ENCODE data around the gene ZBTB8A. TPM values are rescaled to one million over a fixed set of nuclear protein-coding genes. Genes with fewer than 3 reads are reported as not detected.

Gene ZBTB8A
- total RNA-seq, 1 donor from 2014 or later: 10.1 TPM

DNA sequence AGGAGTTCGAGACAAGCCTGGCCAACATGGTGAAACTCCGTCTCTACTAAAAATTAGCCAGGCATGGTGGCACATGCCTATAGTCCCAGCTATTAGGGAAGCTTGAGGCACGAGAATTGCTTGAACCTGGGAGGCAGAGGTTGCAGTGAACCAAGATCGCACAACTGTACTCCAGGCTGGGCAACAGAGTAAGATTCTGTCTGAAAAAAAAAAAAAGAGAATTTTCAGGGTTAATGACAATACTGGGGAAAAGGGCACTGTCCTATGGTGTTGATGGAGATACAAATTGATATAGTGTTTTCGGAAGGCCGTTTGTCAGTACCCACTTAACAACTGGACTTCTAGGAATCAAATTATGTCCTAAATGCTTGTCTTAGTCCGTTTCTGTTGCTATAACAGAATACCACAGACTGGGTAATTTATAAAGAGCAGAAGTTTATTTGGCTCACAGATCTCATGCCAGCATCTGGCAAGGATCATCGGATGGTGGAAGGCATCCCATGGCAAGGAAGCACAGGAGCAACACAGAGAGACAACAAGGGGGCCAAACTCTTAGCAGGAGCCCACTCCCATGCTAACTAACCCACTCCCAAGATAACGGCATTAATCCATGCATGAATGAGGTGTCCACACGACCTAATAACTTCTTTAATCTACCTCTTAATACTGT, 41.3 kb downstream of the ZBTB8A start:
- no peak overlapping the region for H3K27ac ChIP-seq
- no peaks in the 10 kb centered on the region for H3K36me3 ChIP-seq
- TF ChIP-seq POLR2A (IDR thresholded peaks at IDR 0.05): no peak
- TF ChIP-seq POLR2AphosphoS5 (IDR thresholded peaks at IDR 0.05; ENCODE audit: insufficient read depth in 1 of 2, low read depth in 1 of 2): no peak
- TF ChIP-seq, protein P1, sequence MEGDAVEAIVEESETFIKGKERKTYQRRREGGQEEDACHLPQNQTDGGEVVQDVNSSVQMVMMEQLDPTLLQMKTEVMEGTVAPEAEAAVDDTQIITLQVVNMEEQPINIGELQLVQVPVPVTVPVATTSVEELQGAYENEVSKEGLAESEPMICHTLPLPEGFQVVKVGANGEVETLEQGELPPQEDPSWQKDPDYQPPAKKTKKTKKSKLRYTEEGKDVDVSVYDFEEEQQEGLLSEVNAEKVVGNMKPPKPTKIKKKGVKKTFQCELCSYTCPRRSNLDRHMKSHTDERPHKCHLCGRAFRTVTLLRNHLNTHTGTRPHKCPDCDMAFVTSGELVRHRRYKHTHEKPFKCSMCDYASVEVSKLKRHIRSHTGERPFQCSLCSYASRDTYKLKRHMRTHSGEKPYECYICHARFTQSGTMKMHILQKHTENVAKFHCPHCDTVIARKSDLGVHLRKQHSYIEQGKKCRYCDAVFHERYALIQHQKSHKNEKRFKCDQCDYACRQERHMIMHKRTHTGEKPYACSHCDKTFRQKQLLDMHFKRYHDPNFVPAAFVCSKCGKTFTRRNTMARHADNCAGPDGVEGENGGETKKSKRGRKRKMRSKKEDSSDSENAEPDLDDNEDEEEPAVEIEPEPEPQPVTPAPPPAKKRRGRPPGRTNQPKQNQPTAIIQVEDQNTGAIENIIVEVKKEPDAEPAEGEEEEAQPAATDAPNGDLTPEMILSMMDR (IDR thresholded peaks at IDR 0.05): no peak
- no peaks in the 10 kb centered on the region for H3K4me1 ChIP-seq
- intact Hi-C loops (cut with DNase I): no loop called here
- H3K27me3 ChIP-seq: no peaks in the 10 kb centered on the region
- H3K9me3 ChIP-seq: no peaks in the 10 kb centered on the region
- no peak overlapping the region for H3K4me3 ChIP-seq
- DNase-seq (ENCODE audit: extremely low spot score in 2 of 2): no peak

- Histone ChIP-seq H3K9me3 (no peaks in the 10 kb centered on the region), H3K36me3 (peaks cover 0 to 17% of the 10 kb centered on the region in 2 donors), H3K4me1 (no peaks in the 10 kb centered on the region), H3K27ac (no peak overlapping the region), H3K27me3 (no peaks in the 10 kb centered on the region), H3K4me3 (no peak overlapping the region)
- DNase-seq (ENCODE audit: extremely low spot score in 2 of 2): no peak
- TF ChIP-seq, protein P1 (IDR thresholded peaks at IDR 0.05): no peak
- TF ChIP-seq POLR2A (IDR thresholded peaks at IDR 0.05) (no peak), POLR2AphosphoS5 (IDR thresholded peaks at IDR 0.05; ENCODE audit: insufficient read depth in 1 of 2, low read depth in 1 of 2) (no peak)
- intact Hi-C loops (cut with DNase I): no loop called here
Observed at GRCh38 chr1:32592943-32593342, 53.7 kb downstream of the ZBTB8A start.

GRCh38 chr1:32600034-32600433, 60.8 kb downstream of the ZBTB8A start:
- TF ChIP-seq POLR2A (IDR thresholded peaks at IDR 0.05): no peak
- no peak for TF ChIP-seq POLR2AphosphoS5 (IDR thresholded peaks at IDR 0.05; ENCODE audit: insufficient read depth in 1 of 2, low read depth in 1 of 2)
- TF ChIP-seq, protein P1 (IDR thresholded peaks at IDR 0.05): no peak
- peaks cover 0 to 14% of the 10 kb centered on the region in 2 donors for H3K36me3 ChIP-seq
- no peak overlapping the region for H3K4me3 ChIP-seq
- H3K9me3 ChIP-seq: no peaks in the 10 kb centered on the region
- no peak overlapping the region for H3K27ac ChIP-seq
- no peaks in the 10 kb centered on the region for H3K4me1 ChIP-seq
- DNase-seq (ENCODE audit: extremely low spot score in 2 of 2): no peak
- intact Hi-C loops (cut with DNase I): no loop called here
- no peaks in the 10 kb centered on the region for H3K27me3 ChIP-seq

DNA sequence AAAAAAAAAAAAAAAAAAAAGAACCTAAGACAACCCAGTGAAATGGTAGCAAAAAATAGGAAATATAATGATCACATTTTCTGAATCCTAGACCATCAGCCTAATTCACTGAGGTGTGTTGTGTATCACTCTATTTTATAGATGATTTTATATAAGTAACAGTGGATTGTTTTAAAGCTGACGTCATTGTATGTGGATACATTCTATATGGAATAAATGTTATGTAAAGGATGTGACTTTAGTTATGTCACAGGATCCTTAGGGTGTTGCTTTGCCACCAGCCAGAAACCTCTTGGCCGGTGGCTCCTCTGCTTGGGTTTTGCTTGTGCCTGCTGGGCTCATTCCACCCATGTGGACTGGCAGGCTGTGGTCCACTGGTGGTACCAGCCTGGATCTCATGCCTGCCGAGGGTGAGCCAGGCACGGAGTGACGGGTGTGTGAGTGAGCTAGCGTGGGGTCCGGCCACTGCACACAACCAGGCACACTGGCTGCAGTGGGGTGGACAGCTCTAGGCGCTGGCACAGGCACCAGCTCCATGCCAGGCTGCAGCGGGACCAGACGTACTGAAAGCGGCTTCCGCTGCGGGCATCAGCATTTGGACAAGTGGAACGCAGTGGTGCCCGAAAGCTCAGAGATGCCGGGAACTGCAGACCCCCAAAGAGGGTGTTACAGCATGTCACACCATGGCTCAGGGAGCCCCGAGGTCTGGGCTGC, 66.6 kb downstream of the ZBTB8A start:
- H3K27ac ChIP-seq: no peak overlapping the region
- intact Hi-C loops (cut with DNase I): no loop called here
- TF ChIP-seq POLR2AphosphoS5 (IDR thresholded peaks at IDR 0.05; ENCODE audit: insufficient read depth in 1 of 2, low read depth in 1 of 2): no peak
- TF ChIP-seq, protein P1 (IDR thresholded peaks at IDR 0.05): no peak
- no peak for TF ChIP-seq POLR2A (IDR thresholded peaks at IDR 0.05)
- H3K4me1 ChIP-seq: no peaks in the 10 kb centered on the region
- H3K4me3 ChIP-seq: no peak overlapping the region
- no peaks in the 10 kb centered on the region for H3K36me3 ChIP-seq
- no peaks in the 10 kb centered on the region for H3K27me3 ChIP-seq
- no peaks in the 10 kb centered on the region for H3K9me3 ChIP-seq
- DNase-seq (ENCODE audit: extremely low spot score in 2 of 2): no peak

Measured in vagina (tissue), 2 donors.